ENCODE measurements around the gene KIF3C.

- TF ChIP-seq POLR2A (IDR thresholded peaks at IDR 0.05) = peak in 1 of 4 donors; percentile 61
- TF ChIP-seq CTCF (IDR thresholded peaks at IDR 0.05) = no peak
Observed at GRCh38 chr2:26002632-26003310, 20.5 kb upstream of the KIF3C start.
